Dendritic cell treated with granulocyte-macrophage colony-stimulating factor and Interleukin-4, amounts not matched to agents 40 ng/mL and 50 ng/mL, for 4 days (primary cell): ENCODE results near the gene TEPSIN.

Experiments
- H3K27ac Mint-ChIP-seq: one replicate; pipeline ENCODE4 v1.8.0; 2022; ENCODE audit warnings: mild to moderate bottlenecking, mixed read lengths
- H3K27me3 Mint-ChIP-seq: one replicate; pipeline ENCODE4 v1.8.0; 2022; ENCODE audit warnings: mild to moderate bottlenecking, mixed read lengths
- H3K36me3 Mint-ChIP-seq: one replicate; pipeline ENCODE4 v1.8.0; 2022; ENCODE audit warnings: low read depth, mixed read lengths
- H3K4me1 Mint-ChIP-seq: one replicate; pipeline ENCODE4 v1.8.0; 2022; ENCODE audit warnings: low read depth, mixed read lengths
- H3K4me3 Mint-ChIP-seq: one replicate; pipeline ENCODE4 v1.8.0; 2022; ENCODE audit warnings: mild to moderate bottlenecking, moderate library complexity, mixed read lengths
- H3K9me3 Mint-ChIP-seq: one replicate; pipeline ENCODE4 v1.8.0; 2022; ENCODE audit warnings: mixed read lengths
- intact Hi-C: fragments of 100-400 bp; cut with micrococcal nuclease; formaldehyde crosslinking; loops from one replicate; pipeline ENCODE4 v1.15.0; 2022

Gene TEPSIN

DNA sequence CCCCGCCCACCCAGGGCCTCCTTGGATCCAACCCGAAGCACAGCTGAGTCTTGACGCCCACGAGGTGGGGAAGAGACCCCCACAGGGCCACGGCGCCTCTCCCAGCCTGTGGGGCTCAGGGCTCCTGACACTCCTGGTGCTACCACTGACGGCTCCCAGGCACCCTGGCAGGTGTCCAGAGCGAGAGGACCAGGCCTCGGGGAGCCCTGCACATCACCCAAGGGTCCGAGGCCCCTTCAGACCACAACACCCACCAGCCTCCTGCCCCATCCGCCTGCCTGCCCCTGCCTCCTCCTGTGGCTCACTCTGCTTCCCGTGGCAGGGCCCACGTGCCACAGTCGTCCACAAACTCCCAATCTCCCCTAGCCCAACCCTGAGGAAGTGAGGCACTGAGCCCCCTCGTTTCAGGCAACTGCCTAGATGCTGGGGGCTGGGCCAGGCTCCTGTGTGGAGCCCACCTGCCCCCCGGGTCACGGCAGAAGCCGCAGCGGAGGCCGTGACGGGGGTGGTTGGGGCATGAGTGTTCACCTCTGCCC lies 44.6 kb downstream of the TEPSIN start:
- Mint-ChIP-seq H3K27me3 (no peaks in the 10 kb centered on the region), H3K4me1 (no peaks in the 10 kb centered on the region), H3K9me3 (no peaks in the 10 kb centered on the region), H3K27ac (no peak overlapping the region), H3K36me3 (peaks cover 96% of the 10 kb centered on the region), H3K4me3 (no peak overlapping the region)
- intact Hi-C loops = no loop called here

DNA sequence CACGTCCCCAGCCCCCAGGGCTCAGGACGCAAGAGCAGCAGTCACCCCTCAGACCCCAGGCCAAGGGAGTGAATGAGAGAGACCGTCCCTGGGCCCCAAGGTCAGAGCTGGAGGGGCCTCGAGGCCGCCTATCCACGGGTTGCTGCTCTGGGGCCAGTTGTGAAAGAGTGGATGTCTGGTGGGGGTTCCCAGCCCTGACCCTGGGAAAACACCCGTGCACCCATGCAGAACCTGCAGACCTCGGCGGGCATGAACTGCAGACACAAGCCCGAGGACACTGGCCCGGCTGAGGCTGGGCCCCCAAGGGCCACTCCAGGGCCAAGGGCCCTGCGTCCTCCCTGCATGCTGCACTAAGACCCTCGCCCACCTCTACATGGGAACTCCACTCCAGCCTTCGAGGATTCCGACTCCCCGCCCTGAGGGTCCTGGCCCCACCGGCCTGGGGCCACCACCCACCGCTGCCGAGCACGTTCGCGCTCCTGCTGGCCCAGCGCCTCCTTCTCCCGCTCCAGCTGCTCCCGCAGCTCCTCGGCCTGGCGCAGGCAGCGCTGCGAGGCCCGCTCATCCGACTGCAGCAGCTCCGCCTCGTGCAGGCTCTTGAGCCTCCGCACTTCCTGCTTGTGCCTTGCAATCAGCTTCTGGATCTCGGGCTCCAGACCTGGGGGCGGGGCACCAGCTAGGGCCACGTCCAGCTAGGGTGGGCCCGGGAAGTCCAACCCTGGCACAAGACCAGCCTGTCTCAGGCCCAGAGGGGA lies 45.2 kb downstream of the TEPSIN start:
- Mint-ChIP-seq H3K9me3 (no peaks in the 10 kb centered on the region), H3K4me1 (peaks cover 5% of the 10 kb centered on the region), H3K36me3 (peaks cover 95% of the 10 kb centered on the region), H3K27me3 (no peaks in the 10 kb centered on the region), H3K27ac (no peak overlapping the region), H3K4me3 (no peak overlapping the region)
- intact Hi-C loops = no loop called here

DNA sequence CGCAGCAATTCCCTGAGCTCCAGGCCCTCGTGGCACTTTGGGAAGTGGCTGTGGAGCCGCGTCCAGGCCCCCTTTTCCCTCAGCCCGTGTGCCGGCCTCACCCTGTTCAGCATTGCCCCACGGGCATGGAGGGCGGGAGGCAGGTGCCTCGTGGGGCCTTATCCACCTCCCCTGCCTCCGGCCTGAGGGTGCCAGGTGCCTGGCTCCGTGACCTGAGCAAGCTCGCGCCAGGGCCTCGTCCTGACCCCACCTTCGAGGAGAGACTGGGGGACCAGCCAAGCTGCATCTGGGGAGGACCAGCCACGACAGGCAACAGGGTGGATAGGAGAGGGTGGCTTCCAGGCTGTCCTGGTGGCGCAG lies 45.8 kb downstream of the TEPSIN start:
- no peak overlapping the region for H3K4me3 Mint-ChIP-seq
- peaks cover 89% of the 10 kb centered on the region for H3K36me3 Mint-ChIP-seq
- no peak overlapping the region for H3K27ac Mint-ChIP-seq
- no peaks in the 10 kb centered on the region for H3K27me3 Mint-ChIP-seq
- H3K4me1 Mint-ChIP-seq = peaks cover 5% of the 10 kb centered on the region
- intact Hi-C loops = no loop called here
- no peaks in the 10 kb centered on the region for H3K9me3 Mint-ChIP-seq

DNA sequence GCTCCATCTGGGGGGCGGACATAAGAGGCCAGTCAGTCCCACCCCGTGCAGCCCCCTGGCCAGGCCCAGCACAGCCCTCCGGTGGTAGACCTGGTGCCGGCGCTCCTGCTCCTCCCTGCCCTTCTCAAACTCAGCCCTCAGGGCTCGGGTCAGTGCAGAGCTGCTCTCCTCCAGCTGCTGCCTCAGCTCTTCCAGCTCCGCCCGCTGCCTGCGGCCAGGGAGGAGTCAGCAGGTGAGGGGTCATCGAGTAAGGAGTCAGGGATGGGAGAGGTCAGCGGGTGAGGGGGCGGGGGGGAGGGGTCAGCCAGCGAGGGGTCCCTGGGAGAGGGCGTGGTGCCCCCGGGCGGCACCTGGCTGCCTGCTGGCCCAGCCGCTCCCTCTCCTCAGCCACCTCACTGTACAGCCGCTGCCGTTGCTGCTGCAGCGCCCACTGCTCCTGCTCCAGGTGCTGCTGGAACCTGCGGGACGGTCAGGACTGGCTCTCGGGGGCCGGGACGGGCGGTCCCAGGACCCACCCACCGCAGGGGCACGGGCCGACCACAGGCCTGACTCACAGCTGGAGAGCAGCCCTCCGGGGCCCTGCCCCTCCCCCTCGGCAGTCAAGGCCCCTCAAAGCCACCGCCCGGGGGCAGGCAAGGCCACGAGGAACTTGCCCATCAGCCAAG lies 46.3 kb downstream of the TEPSIN start:
- Mint-ChIP-seq H3K9me3 (no peaks in the 10 kb centered on the region), H3K27ac (no peak overlapping the region), H3K4me1 (peaks cover 5% of the 10 kb centered on the region), H3K36me3 (peaks cover 84% of the 10 kb centered on the region), H3K27me3 (no peaks in the 10 kb centered on the region), H3K4me3 (no peak overlapping the region)
- intact Hi-C loops = no loop called here

DNA sequence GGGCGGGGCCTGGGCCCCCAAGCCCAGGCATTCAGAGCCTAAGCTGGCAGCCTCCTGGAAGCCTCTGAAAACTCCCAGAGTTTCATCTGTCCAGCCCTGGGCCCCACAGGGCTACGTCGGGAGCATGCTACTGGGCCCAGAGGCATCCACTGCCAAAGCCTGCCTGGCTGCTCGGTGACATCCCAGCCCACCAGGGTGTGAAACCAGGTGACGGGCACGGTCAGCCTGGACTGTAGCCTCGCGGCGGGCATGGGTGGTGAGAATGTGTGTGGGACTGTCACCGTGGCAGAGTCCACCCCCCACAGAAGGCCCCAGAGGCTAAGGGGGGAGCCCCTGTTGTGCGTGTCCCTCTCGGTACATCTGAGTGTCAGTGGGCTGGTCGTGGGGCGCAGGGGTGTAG lies 47.2 kb downstream of the TEPSIN start:
- intact Hi-C loops = no loop called here
- no peaks in the 10 kb centered on the region for H3K27me3 Mint-ChIP-seq
- no peak overlapping the region for H3K27ac Mint-ChIP-seq
- H3K4me1 Mint-ChIP-seq = peaks cover 5% of the 10 kb centered on the region
- H3K4me3 Mint-ChIP-seq = no peak overlapping the region
- H3K36me3 Mint-ChIP-seq = peaks cover 75% of the 10 kb centered on the region
- H3K9me3 Mint-ChIP-seq = no peaks in the 10 kb centered on the region

DNA sequence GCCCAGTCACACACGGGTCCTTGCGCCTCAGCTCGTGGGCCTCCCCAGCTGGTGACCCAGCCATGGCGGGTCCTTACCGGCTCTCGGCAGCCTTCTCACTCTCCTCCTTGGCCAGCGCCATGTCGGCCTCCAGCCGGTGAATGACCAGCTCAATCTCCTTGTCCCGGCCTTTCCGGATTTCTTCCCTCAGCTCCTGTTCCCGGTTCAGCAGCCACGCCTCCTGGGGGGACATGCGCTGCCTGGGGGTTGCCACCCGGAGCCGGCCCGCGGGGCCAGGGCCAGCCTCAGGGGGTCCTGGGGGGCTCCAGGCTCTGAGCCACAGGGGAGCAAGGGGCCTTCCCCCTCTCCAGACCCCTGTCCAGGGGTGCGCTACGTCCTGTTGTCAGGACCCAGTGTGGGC lies 47.7 kb downstream of the TEPSIN start:
- Mint-ChIP-seq H3K4me3 (no peak overlapping the region), H3K27me3 (peaks cover 2% of the 10 kb centered on the region), H3K27ac (no peak overlapping the region), H3K9me3 (no peaks in the 10 kb centered on the region), H3K36me3 (peaks cover 70% of the 10 kb centered on the region), H3K4me1 (peaks cover 5% of the 10 kb centered on the region)
- intact Hi-C loops = no loop called here

DNA sequence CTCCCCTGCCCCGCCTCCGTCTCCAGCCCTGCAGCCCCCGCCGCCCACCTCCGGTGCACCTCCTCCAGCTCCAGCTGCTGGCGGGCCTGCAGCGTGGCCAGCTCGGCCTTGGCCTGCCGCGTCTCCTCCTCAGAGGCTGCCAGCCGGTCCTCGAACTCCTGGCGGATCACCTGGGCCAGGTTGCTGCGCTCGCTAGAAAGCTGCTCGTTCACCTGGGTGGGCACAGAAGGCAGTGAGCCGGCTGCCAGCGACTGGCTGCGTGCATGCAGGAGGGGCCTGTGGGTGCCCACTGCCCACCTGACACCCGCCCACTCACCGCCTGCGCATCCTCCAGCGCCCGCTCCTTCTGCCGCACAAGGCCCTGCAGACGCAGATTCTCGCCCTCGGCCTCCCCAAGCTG lies 48.3 kb downstream of the TEPSIN start:
- peaks cover 2% of the 10 kb centered on the region for H3K27me3 Mint-ChIP-seq
- H3K4me1 Mint-ChIP-seq = peaks cover 5% of the 10 kb centered on the region
- H3K36me3 Mint-ChIP-seq = peaks cover 65% of the 10 kb centered on the region
- intact Hi-C loops = no loop called here
- H3K4me3 Mint-ChIP-seq = no peak overlapping the region
- H3K9me3 Mint-ChIP-seq = no peaks in the 10 kb centered on the region
- H3K27ac Mint-ChIP-seq = no peak overlapping the region

DNA sequence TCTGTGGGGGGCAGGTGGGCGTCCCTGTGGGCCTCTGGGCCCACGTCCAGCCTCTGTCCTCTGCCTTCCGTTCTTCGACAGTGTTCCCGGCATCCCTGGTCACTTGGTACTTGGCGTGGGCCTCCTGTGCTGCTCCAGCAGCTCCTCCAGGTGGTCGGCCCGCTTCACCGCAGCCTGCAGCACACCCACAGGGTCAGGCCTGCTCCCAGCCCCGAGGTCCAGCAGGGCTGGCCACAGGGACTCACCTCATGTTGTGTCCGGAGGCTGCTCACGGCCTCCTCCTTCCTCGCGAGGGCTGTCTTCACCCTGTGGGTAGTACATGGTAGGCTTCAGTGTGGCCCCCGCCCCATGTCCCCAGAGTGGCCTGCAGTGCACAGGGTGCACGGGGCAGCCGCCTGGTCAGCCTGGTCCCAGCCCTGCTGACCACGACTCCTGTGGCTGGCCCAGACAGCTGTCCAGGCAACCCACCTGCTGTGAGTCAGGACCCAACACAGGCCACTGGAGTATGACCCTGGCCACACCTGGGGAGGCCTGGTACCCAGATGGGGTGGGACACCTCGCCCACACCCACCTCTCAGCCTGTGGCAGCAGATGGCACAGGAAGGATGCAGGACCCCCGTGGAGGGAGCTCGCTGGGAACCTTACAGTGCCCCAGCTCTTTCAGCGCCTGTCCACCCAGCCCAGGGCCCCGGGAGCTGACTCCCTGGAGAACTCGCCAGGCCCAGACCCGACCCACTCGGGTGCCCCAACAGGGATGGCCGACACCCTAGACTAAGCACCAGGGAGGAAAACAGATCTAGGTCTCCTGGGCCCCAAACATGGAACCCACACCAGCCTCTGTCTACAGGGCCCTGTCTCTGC lies 49.0 kb downstream of the TEPSIN start:
- peaks cover 59% of the 10 kb centered on the region for H3K36me3 Mint-ChIP-seq
- intact Hi-C loops = no loop called here

DNA sequence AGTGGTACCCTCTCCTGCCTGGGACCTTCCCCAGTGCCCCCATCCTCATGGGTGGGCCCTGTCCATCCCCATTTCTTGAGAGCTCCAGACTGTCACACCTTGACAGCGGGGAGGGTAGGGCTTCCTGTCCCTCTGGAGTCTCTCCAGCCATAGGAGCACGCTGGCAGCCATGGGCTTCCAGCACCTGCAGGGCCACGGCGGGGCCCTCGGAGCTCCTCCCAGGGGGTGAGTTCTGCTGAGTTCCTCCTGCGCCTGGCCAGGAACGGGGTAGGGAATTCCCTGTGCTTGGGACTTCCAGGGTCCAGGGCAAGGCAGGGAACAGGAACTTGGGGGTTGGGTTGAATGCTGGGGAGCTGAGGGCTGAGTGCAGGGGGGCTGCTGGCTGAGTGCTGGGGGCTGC lies 49.8 kb downstream of the TEPSIN start:
- H3K4me1 Mint-ChIP-seq = peaks cover 5% of the 10 kb centered on the region
- H3K27me3 Mint-ChIP-seq = peaks cover 17% of the 10 kb centered on the region
- intact Hi-C loops = no loop called here
- H3K27ac Mint-ChIP-seq = no peak overlapping the region
- no peaks in the 10 kb centered on the region for H3K9me3 Mint-ChIP-seq
- H3K4me3 Mint-ChIP-seq = no peak overlapping the region
- H3K36me3 Mint-ChIP-seq = peaks cover 50% of the 10 kb centered on the region

More for the DNA sequence above, 49.0 kb downstream of the TEPSIN start:
- peaks cover 5% of the 10 kb centered on the region for H3K4me1 Mint-ChIP-seq
- H3K27ac Mint-ChIP-seq = no peak overlapping the region
- H3K4me3 Mint-ChIP-seq = no peak overlapping the region
- H3K27me3 Mint-ChIP-seq = peaks cover 8% of the 10 kb centered on the region
- no peaks in the 10 kb centered on the region for H3K9me3 Mint-ChIP-seq

DNA sequence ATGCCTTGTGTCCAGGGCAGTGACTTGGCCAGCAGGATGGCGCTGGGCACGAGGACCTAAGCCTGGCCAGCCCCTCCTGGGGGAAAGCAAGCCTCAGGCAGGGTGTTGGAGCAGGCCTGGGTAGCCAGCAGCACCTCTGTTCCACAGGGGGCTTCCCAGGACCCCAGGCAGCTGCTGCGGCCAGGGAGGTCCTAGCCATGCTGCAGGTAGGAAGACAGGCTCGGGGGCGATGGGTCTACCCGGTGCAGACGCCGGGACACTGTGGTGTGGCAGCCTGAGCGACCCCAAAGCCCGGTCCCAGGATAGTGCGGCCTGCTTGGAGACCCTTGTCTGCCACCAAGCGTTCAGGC lies 50.4 kb downstream of the TEPSIN start:
- Mint-ChIP-seq H3K36me3 (peaks cover 44% of the 10 kb centered on the region), H3K4me1 (peaks cover 5% of the 10 kb centered on the region), H3K9me3 (no peaks in the 10 kb centered on the region), H3K4me3 (no peak overlapping the region), H3K27me3 (peaks cover 22% of the 10 kb centered on the region), H3K27ac (no peak overlapping the region)
- intact Hi-C loops = no loop called here

DNA sequence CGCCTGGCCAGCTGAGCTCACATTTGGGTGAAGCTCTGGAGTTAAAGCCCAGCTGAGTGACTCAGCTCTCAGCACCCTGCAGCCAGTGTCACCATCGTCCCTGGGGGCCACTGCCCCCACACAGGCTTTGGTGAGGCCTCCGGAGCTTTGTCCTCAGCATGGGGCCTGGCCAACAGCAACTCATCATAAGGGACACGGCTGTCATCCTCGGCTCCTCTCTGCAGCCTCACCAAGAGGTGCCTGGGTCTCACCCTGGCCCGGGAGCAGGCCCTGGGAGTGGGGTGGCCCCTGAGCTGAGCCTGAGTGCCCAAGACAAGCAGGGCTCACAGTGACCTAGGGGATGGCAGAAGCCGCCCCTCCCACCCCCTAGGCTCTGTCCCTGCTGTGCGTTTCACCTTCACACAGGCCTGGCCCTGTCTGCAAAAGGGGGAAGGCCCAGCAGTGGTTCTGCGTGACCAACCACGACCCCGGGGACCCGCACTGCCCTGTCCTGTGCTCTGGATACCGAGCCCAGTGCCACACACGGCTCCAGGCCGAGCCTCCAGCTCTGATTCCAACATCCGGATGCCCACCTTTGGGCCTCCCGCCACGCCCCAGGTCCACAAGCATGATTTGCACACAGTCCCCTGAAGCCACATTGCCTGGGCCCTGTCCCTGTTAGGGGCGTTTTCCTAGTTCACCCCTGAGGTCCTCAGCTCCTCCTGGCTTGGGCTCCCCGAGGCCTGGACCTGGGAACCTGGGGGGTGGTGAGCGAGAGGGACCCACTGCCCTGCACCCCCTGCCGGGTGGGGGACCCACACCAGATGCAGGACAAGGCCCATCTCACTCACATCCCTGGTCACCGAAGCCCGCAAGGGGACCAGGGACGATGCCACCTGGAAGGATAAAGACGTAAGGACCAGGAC lies 51.0 kb downstream of the TEPSIN start:
- Mint-ChIP-seq H3K4me3 (no peak overlapping the region), H3K27ac (no peak overlapping the region), H3K4me1 (peaks cover 5% of the 10 kb centered on the region), H3K36me3 (peaks cover 38% of the 10 kb centered on the region), H3K27me3 (peaks cover 24% of the 10 kb centered on the region), H3K9me3 (no peaks in the 10 kb centered on the region)
- intact Hi-C loops = no loop called here

DNA sequence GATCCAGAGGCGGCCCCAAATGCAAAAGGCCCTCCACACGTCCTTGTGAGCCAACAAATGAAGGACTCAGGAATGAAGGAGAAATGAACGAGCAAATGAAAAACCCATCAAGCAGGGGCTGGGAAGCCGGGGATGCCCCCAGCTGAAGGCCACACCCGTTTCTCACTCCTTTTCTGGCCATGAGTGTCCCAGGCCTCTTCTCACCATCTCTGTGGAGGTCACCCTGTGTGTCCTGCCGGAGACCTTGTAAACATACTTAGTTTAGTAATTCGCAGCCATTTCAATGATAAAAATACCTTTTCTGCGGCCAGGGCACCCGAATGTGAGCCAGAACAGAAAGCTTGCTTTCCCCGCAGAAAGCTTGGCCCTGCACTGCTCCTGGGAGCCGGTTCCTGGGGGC lies 51.7 kb downstream of the TEPSIN start:
- no peaks in the 10 kb centered on the region for H3K9me3 Mint-ChIP-seq
- H3K4me1 Mint-ChIP-seq = peaks cover 5% of the 10 kb centered on the region
- H3K27me3 Mint-ChIP-seq = peaks cover 27% of the 10 kb centered on the region
- no peak overlapping the region for H3K4me3 Mint-ChIP-seq
- intact Hi-C loops = no loop called here
- H3K27ac Mint-ChIP-seq = no peak overlapping the region
- peaks cover 34% of the 10 kb centered on the region for H3K36me3 Mint-ChIP-seq

DNA sequence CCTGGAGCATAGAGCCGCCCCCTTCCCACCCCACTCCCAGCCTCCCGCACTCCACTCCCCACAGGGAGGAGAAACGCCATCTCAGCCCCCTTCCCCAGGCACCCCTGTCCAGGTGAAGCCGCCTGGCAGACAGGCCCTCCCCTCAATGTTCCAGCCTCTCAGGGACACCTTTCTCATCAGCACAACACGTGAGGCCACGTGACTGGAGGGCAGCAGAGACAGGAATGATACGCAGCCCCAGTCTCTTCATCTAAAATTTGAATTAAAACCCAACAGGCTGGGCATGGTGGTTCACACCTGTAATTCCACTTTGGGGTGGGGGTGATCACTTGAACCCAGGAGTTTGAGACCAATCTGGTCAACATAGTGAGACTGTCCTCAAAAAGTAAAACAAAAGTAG lies 52.7 kb downstream of the TEPSIN start:
- no peak overlapping the region for H3K27ac Mint-ChIP-seq
- intact Hi-C loops = no loop called here

More for the DNA sequence above, 52.7 kb downstream of the TEPSIN start:
- Mint-ChIP-seq H3K4me3 (no peak overlapping the region), H3K4me1 (peaks cover 5% of the 10 kb centered on the region), H3K9me3 (no peaks in the 10 kb centered on the region), H3K36me3 (peaks cover 25% of the 10 kb centered on the region), H3K27me3 (peaks cover 27% of the 10 kb centered on the region)
